A549 (cell line): ENCODE measurements around the gene RPL37. TPM values are rescaled to one million over a fixed set of nuclear protein-coding genes. Genes with fewer than 3 reads are reported as not detected.

ENCODE experiments used
- ATAC-seq, 2 experiments: fragments of 200-7000 bp in 1 of 2; fragments of >200 bp in 1 of 2; cut with Nextera tagmentation in 1 of 2; cut with Tn5 transposase in 1 of 2; 3 replicates each; pipeline versions ENCODE4 v1.8.0 to v1.9.1; 2018 to 2020; ENCODE audit warnings: mild to moderate bottlenecking in 1 of 2, moderate library complexity in 1 of 2
- CTCF ChIA-PET: fragments of 300-600 bp; sonication (Branson Sonifier 250); formaldehyde crosslinking; extraction: SDS; loops from one replicate; lab custom pipeline; 2021; ENCODE audit warnings: antibody characterized with exemption, inconsistent platforms; lab: Yijun Ruan, JAX
- POLR2A ChIA-PET: fragments of 350-600 bp; formaldehyde crosslinking; extraction: SDS; loops from one replicate; lab custom pipeline; 2021; ENCODE audit warnings: antibody characterized with exemption, inconsistent platforms; lab: Yijun Ruan, JAX
- DNase-seq, 2 experiments: peaks; one replicate each; pipeline versions ENCODE4 v3.0.0 to v3.0.0-alpha.2; 2011 to 2016; ENCODE audit warnings: low read depth in 1 of 2, low spot score in 1 of 2
- FAIRE-seq: peaks from 2 replicates; lab custom pipeline; 2011; peaks lifted over from hg19 to GRCh38; lab: Jason Lieb, UNC
- H3K27ac ChIP-seq, 2 experiments: fragments of >200 bp; sonication (Bioruptor Twin); formaldehyde crosslinking; 3 replicates each; pipeline ENCODE4 v1.5.1; 2016 to 2017
- H3K4me1 ChIP-seq: fragments of >200 bp; sonication (Bioruptor Twin); formaldehyde crosslinking; 3 replicates; pipeline ENCODE4 v1.6.1; 2016
- H3K4me2 ChIP-seq: fragments of >200 bp; sonication (Bioruptor Twin); formaldehyde crosslinking; 3 replicates; pipeline ENCODE4 v1.6.1; 2016
- H3K4me3 ChIP-seq: fragments of >200 bp; sonication (Bioruptor Twin); formaldehyde crosslinking; 3 replicates; pipeline ENCODE4 v1.5.1; 2016
- H3K9me3 ChIP-seq: fragments of >200 bp; sonication (Bioruptor Twin); formaldehyde crosslinking; 3 replicates; pipeline ENCODE4 v1.6.1; 2016
- BCL3 ChIP-seq: fragments of >200 bp; sonication (Bioruptor Twin); formaldehyde crosslinking; IDR thresholded peaks from 3 replicates; pipeline ENCODE4 v1.6.1; 2016
- BHLHE40 ChIP-seq: IDR thresholded peaks from 2 replicates; pipeline ENCODE4 v1.6.1; 2012; ENCODE audit warnings: low read depth, low read length, inconsistent platforms
- CBX8 ChIP-seq: fragments of 200-600 bp; sonication (generic); IDR thresholded peaks from 2 replicates; pipeline ENCODE4 v1.6.1; 2016
- CHD4 ChIP-seq: fragments of 200-600 bp; sonication (generic); IDR thresholded peaks from 2 replicates; pipeline ENCODE4 v1.6.1; 2016; ENCODE audit warnings: antibody characterized with exemption, mild to moderate bottlenecking, borderline replicate concordance
- E2F6 ChIP-seq: IDR thresholded peaks from 2 replicates; pipeline ENCODE4 v1.6.1; 2012; ENCODE audit warnings: low read depth, borderline replicate concordance
- EHMT2 ChIP-seq: fragments of 200-600 bp; sonication (generic); IDR thresholded peaks from 2 replicates; pipeline ENCODE4 v1.6.1; 2016; ENCODE audit warnings: antibody characterized with exemption, low read depth, mild to moderate bottlenecking, moderate library complexity
- ELK1 ChIP-seq: fragments of 150-350 bp; IDR thresholded peaks from 2 replicates; pipeline ENCODE4 v1.6.1; 2014; ENCODE audit warnings: low read depth, mild to moderate bottlenecking, low read length
- EP300 ChIP-seq, 2 experiments: fragments of >200 bp; sonication (Bioruptor Twin); formaldehyde crosslinking; IDR thresholded peaks; 2 replicates in 1 of 2; 3 replicates in 1 of 2; pipeline ENCODE4 v1.6.1; 2016 to 2017
- HOXA7 ChIP-seq: fragments of 250-450 bp; sonication (Bioruptor Pico); IDR thresholded peaks from 2 replicates; pipeline ENCODE4 v1.5.0; 2020; ENCODE audit warnings: mild to moderate bottlenecking, moderate library complexity
- HOXB13 ChIP-seq: fragments of 250-450 bp; sonication (Bioruptor Pico); IDR thresholded peaks from 2 replicates; pipeline ENCODE4 v1.5.0; 2020; ENCODE audit warnings: low read depth, mild to moderate bottlenecking, moderate library complexity
- JUN ChIP-seq, 2 experiments: fragments of >200 bp; sonication (Bioruptor Twin); formaldehyde crosslinking; IDR thresholded peaks; 2 replicates in 1 of 2; 3 replicates in 1 of 2; pipeline ENCODE4 v1.6.1; 2016 to 2017
- KDM1A ChIP-seq: fragments of 200-600 bp; sonication (generic); IDR thresholded peaks from 2 replicates; pipeline ENCODE4 v1.6.1; 2016; ENCODE audit warnings: low read depth, mild to moderate bottlenecking
- KDM5A ChIP-seq: fragments of 200-600 bp; sonication (generic); IDR thresholded peaks from 2 replicates; pipeline ENCODE4 v1.6.1; 2016; ENCODE audit warnings: antibody characterized with exemption, mild to moderate bottlenecking
- MAZ ChIP-seq: fragments of 150-350 bp; IDR thresholded peaks from 2 replicates; pipeline ENCODE4 v1.6.1; 2014; ENCODE audit warnings: antibody characterized with exemption, low read depth, low read length, borderline replicate concordance
- MYC ChIP-seq: IDR thresholded peaks from 2 replicates; pipeline ENCODE4 v1.6.1; 2012; ENCODE audit warnings: mild to moderate bottlenecking, inconsistent platforms, low read length, improper control_type of control experiment, borderline replicate concordance
- NPAS2 ChIP-seq: fragments of 250-450 bp; sonication (Bioruptor Pico); IDR thresholded peaks from 2 replicates; pipeline ENCODE4 v1.8.0; 2022; ENCODE audit warnings: mild to moderate bottlenecking, moderate library complexity, borderline replicate concordance
- POLR2A ChIP-seq: IDR thresholded peaks from 2 replicates; pipeline ENCODE4 v1.6.1; 2012; ENCODE audit warnings: mild to moderate bottlenecking, low read length
- POLR2AphosphoS2 ChIP-seq: conservative IDR thresholded peaks from 2 replicates; pipeline ENCODE4 v1.6.1; 2012; ENCODE audit warnings: low read length, improper control_type of control experiment, inconsistent platforms
- RCOR1 ChIP-seq: fragments of 150-350 bp; IDR thresholded peaks from 2 replicates; pipeline ENCODE4 v1.6.1; 2014; ENCODE audit warnings: antibody characterized with exemption, low read length, low read depth
- RFX5 ChIP-seq: fragments of 450-650 bp; IDR thresholded peaks from 2 replicates; pipeline ENCODE4 v1.7.1; 2014; ENCODE audit warnings: antibody characterized with exemption, mild to moderate bottlenecking, moderate library complexity
- RNF2 ChIP-seq: fragments of 200-600 bp; sonication (generic); IDR thresholded peaks from 2 replicates; pipeline ENCODE4 v1.6.1; 2016; ENCODE audit warnings: low read depth, mild to moderate bottlenecking, antibody characterized with exemption, moderate library complexity, borderline replicate concordance
- TFCP2L1 ChIP-seq: fragments of 250-450 bp; sonication (Bioruptor Pico); IDR thresholded peaks from 2 replicates; pipeline ENCODE4 v1.5.0; 2021; ENCODE audit warnings: mild to moderate bottlenecking
- ZC3H11A ChIP-seq: fragments of 450-650 bp; IDR thresholded peaks from 2 replicates; pipeline ENCODE4 v1.6.1; 2014; ENCODE audit warnings: antibody characterized with exemption, mild to moderate bottlenecking
- WGBS: methylation state at CpG from one replicate; pipeline ENCODE4 v1.1.6; 2017; ENCODE audit errors: missing lambda C conversion rate; 5-methylcytosine and 5-hydroxymethylcytosine counted together
- polyA plus RNA-seq, 4 experiments: library from polyadenylated mRNA; depleted of rRNA in 3 of 4; stranded (reverse); fragments of >200 nt; fragmentation: RNase III in 1 of 4; extraction: RNeasy Plus Mini Kit Qiagen cat#74134 plus additional on column Dnase treatment in 1 of 4; gene quantifications; 2 replicates in 3 of 4; 3 replicates in 1 of 4; pipeline ENCODE4 v1.2.3, GENCODE V29; 2011 to 2017
- TF ChIP-seq, protein P1 (sequence below): fragments of 250-450 bp; sonication (Bioruptor Pico); IDR thresholded peaks from 2 replicates; pipeline ENCODE4 v1.5.0; 2021; ENCODE audit warnings: mild to moderate bottlenecking, moderate library complexity, borderline replicate concordance

Gene RPL37
- polyA plus RNA-seq, 2 of the 4 experiments (the other 2 are of a cell fraction), result 2,762 to 4,402 TPM

GRCh38 chr5:40853632-40854192 lies 18.7 kb upstream of the RPL37 start:
- FAIRE-seq (no peak), ATAC-seq (no peak), DNase-seq (no peak)
- ChIA-PET CTCF (interaction anchor here (0.8 kb wide), 1 partner anchor 13 kb away, joined by 3 read pairs; no protein-coding TSS in a partner anchor), POLR2A (no interaction called here)
- WGBS, result 59% methylated on average over 4 of the region's 4 CpGs
- Histone ChIP-seq H3K4me2 (no peak overlapping the region), H3K9me3 (no peaks in the 10 kb centered on the region), H3K4me3 (no peak overlapping the region), H3K27ac (no peak overlapping the region; a peak in 1 of 6 replicates), H3K4me1 (no peaks in the 10 kb centered on the region)
- no peak for TF ChIP-seq CHD4
- TF ChIP-seq BHLHE40, result no peak
- no peak for TF ChIP-seq ZC3H11A
- no peak for TF ChIP-seq MAZ
- TF ChIP-seq EHMT2, result no peak
- TF ChIP-seq HOXB13 (CRISPR knock-in tag), result no peak
- no peak for TF ChIP-seq KDM5A
- no peak for TF ChIP-seq NPAS2 (CRISPR knock-in tag)
- TF ChIP-seq BCL3, result no peak
- TF ChIP-seq RNF2, result no peak
- no peak for TF ChIP-seq ELK1
- TF ChIP-seq RCOR1, result no peak
- TF ChIP-seq E2F6, result no peak
- TF ChIP-seq MYC, result no peak
- TF ChIP-seq, protein P1, sequence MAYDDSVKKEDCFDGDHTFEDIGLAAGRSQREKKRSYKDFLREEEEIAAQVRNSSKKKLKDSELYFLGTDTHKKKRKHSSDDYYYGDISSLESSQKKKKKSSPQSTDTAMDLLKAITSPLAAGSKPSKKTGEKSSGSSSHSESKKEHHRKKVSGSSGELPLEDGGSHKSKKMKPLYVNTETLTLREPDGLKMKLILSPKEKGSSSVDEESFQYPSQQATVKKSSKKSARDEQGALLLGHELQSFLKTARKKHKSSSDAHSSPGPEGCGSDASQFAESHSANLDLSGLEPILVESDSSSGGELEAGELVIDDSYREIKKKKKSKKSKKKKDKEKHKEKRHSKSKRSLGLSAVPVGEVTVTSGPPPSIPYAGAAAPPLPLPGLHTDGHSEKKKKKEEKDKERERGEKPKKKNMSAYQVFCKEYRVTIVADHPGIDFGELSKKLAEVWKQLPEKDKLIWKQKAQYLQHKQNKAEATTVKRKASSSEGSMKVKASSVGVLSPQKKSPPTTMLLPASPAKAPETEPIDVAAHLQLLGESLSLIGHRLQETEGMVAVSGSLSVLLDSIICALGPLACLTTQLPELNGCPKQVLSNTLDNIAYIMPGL (CRISPR knock-in tag), result no peak
- TF ChIP-seq POLR2AphosphoS2, result no peak
- no peak for TF ChIP-seq TFCP2L1 (CRISPR knock-in tag)
- TF ChIP-seq POLR2A, result no peak
- no peak for TF ChIP-seq HOXA7 (CRISPR knock-in tag)

- CTCF ChIA-PET, result interaction anchor here (1.7 kb wide), 1 partner anchor 31 kb away, joined by 5 read pairs; no protein-coding TSS in a partner anchor
- TF ChIP-seq EP300 (IDR thresholded peaks at IDR 0.05) (no peak), BCL3 (no peak), TFCP2L1 (CRISPR knock-in tag) (no peak), JUN (IDR thresholded peaks at IDR 0.05) (no peak), RFX5 (no peak), CBX8 (no peak), KDM1A (no peak), ELK1 (no peak)
- no peak for ATAC-seq
- Histone ChIP-seq H3K4me3 (no peak overlapping the region), H3K27ac (no peak overlapping the region), H3K9me3 (no peaks in the 10 kb centered on the region), H3K4me2 (no peak overlapping the region), H3K4me1 (peaks cover 5% of the 10 kb centered on the region; the same call in 1 of the 3 replicates)
- POLR2A ChIA-PET, result no interaction called here
- 79% methylated on average over 1 of the region's 1 CpG for WGBS
- DNase-seq, result no peak
- no peak for FAIRE-seq
Observed at GRCh38 chr5:40847525-40847924, 12.5 kb upstream of the RPL37 start.
